ENCODE measurements around the gene IGFN1.
A peak's percentile ranks its signal among the peaks of the same experiment; 100 is the strongest.
"Not testable (repeated sequence)": the region's sequence is repeated elsewhere in the genome, so short reads cannot be mapped to it uniquely, and the experiment has no call there.

The IGFN1 gene

DNA sequence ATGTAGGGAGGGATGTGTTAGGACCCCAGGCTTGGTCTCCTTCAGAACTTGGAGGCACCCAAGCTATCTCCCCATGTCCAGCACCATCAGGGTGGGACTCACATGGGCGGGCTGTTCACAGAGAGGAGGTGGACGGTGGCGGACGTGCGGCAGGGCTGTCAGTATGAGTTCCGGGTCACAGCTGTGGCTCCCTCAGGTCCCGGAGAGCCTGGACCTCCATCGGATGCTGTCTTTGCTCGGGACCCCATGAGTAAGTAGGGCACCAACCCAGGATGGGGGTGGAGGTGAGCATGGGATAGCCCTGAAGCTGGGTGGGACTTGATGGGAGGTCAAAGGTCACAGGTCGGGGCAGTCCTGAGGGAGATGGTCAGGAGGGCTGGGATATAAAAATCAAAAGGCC is 27.8 kb downstream of the IGFN1 start:
- DNase-seq (ENCODE audit: low spot score): no peak

DNA sequence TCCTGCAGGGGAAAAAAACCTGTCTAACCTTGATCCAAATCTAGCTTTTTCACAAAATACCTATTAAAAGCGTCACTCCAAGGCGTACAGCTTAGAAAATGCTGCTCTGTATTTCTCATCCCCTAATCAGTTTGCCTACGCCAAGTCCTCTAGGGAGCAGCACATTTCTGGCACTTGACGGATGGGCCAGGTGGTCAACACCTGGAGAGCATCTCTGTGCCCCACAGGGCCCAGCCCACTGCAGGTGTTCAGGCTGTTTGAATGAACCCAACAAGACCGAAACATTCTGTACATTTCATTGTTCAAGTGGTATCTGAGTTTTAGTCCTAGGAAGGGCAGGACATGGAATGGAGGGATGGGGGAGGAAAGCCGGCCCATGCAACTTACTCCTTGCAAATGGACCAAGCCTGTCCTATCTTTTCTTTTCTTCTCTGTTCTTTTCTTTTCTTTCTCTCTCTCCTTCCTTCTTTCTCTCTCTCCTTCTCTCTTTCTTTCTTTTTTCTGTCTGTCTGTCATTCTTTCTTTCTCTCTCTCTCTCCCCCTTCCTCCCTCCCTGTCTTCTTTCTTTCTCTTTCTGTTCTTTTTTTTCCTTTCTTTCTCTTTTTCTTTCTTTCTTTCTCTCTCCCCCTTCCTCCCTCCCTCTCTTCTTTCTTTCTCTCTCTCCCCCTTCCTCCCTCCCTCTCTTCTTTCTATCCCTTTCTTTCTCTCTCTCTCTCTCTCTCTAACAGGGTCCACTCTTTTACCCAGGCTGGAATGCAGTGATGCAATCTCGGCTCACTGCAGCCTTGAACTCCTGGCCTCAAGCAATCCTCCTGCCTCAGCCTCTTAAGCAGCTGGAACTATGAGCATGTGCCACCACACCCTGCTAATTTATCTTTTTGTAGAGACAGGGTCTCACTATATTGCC is 29.1 kb downstream of the IGFN1 start:
- no peak for DNase-seq (ENCODE audit: low spot score)

- no peak for DNase-seq (ENCODE audit: low spot score)
Measured at GRCh38 chr1:201220388-201220715, 29.7 kb downstream of the IGFN1 start.

GRCh38 chr1:201221201-201221846 is 30.7 kb downstream of the IGFN1 start:
- DNase-seq (ENCODE audit: low spot score): no peak

GRCh38 chr1:201222125-201222524 is 31.5 kb downstream of the IGFN1 start:
- DNase-seq (ENCODE audit: low spot score): no peak

GRCh38 chr1:201223852-201224665 is 33.4 kb downstream of the IGFN1 start:
- no peak for DNase-seq (ENCODE audit: low spot score)

DNA sequence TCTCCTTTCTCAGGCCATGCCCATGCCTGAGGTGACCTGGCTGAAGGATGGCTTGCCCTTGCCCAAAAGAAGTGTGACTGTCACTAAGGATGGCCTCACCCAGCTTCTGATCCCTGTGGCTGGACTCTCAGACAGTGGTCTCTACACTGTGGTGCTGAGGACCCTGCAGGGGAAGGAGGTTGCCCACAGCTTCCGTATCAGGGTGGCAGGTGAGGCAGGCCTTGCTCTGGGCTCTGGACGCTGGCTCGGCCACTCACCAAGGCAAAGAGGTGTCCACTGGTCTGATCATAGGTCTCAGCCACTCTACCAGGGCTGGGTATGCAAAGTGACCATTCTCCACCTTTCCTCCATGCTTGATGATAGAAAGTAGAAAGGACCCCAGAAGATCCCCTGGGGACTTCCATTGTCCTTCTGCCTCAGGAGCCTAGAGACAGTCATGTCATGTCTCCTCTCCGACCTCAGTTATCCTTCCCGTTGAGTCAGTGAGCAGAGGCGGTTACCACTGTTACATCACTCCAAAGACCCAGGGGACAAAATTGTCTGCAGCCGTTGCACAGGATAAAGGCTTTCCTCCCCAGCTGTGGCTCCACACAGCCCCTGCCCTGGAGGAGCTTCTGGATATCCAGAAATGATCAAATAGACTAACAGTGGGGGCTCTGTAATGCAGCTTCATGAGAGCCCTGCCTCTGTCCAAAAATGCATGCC is 34.2 kb downstream of the IGFN1 start:
- DNase-seq (ENCODE audit: low spot score): no peak

DNA sequence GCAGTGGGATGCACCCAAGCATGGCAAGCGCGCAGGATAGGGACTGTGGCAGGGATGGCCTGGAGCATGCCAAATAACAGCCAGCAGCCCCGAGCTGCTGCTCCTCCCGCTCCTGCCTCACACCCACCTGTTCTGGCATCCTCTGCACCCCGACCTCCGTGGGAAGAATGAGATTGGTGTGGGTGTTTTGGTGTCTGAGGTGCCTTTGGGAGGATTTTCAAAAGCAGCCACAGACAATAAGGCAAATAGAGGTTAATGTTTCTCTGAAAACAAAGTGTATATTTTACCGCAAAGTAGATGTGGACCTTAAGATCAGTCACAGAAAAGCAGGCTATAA is 35.5 kb downstream of the IGFN1 start:
- no peak for DNase-seq (ENCODE audit: low spot score)

- no peak for DNase-seq (ENCODE audit: low spot score)
Measured at GRCh38 chr1:201226859-201227488, 36.4 kb downstream of the IGFN1 start.

DNA sequence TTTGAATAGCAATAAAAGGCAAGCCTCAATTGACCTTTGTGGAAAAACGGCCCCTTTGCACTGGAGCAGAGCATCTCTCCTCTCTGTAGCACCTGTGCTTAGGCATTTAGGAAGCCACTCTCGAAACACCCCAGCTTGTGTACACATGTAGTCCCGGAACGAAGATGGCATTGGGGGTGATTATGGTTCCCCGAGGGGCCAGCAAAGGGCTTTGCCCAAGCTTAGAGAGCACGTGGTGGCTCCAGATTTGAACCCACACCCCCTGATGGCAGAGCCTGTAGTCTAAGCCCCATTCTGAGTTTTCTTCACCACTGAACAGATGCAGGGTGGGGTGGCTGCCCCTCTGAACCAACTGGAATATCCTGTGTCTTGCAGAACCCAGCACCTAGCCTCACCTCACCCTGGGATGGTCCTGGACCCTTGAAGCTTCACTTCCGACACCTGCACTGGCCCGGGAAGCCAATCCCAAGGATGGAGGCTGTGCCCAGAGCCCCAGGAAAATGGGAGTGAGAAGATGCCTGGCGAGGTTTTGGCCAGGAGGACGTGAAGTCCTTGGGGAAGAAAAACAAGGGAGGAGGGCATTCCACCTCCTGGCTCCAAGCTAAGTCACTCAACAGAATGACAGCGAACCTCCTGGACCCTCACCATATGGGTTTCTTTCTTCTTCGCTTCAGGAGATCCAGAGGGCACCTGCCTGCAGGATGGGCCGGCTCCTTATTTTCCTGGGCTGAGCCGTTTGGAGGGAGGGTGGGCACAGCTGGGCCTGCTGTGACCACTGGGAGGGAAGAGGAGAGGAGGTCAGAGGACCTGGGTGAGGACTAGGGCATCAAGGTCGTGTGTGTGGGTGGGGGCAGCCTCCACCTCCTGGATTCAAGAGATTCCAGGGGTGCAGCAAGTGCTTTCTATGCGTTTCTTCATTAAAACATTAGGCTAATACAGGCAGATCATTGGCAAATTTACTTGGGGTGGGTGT is 37.7 kb downstream of the IGFN1 start:
- DNase-seq (ENCODE audit: low spot score): no peak

DNA sequence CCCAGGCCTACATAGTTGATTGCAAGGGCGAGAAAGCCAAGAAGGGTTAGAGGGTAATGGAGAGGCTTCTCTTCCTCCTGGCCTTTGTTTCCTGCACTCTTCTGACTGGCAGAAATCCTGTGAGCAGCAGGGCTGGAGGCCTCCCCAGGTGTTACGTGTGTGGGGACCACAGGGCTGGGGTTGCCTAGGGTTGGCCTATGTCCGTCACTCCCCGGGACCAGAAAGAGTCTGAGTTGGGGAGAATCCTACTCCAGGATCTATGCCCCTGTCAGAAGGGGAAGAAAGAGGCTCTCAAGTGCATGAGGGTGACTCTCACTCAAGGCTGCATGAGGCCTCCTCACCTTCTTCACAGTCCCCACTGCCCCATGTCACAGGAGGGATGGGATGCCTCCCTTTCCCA is 38.5 kb downstream of the IGFN1 start:
- no peak for DNase-seq (ENCODE audit: low spot score)

DNA sequence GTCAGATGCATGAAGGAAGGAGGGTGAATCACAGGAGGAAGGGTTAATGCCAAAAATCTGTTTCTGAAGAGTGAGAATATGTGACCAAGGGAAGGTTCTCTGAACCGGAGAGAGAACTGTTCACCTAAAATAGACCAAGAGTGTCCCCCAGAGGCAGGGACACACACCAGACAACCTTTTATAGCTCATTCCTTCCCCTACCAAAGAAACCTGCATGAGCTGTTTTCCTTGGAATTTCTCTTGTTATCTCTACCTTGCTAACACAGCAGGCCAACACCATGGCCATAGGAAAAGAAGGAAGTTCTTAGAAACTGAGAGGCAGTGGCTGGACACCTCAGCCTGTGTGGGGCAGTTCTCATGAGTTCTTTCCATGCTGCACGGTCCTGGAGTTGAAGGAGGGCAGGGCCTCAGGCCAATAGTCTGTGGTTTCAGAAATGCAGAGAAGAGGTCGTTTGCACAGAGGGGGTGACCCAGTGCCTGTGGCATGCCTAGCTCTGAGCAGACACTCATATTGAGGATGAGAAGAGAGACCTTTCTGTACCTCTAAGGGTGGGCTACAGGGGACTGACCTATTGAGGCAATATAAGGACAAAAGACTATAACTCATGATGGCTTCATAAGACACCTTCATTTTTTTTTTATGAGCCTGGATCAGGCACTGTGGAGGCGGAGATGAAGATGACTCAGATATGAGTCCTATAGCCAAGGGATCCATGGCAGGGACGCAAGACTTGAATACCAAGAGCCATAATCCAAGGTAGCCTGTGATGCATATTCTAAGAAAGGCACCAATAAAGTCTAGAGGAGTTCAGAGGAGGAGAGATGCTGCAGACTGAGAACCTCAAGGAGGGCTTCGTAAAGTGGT is 39.4 kb downstream of the IGFN1 start:
- DNase-seq (ENCODE audit: low spot score): peak; percentile 40

GRCh38 chr1:201230676-201231075 is 40.1 kb downstream of the IGFN1 start:
- DNase-seq (ENCODE audit: low spot score): no peak

- not testable (repeated sequence) for DNase-seq (ENCODE audit: low spot score)
Measured at GRCh38 chr1:201239646-201240045, 49.0 kb downstream of the IGFN1 start.

DNA sequence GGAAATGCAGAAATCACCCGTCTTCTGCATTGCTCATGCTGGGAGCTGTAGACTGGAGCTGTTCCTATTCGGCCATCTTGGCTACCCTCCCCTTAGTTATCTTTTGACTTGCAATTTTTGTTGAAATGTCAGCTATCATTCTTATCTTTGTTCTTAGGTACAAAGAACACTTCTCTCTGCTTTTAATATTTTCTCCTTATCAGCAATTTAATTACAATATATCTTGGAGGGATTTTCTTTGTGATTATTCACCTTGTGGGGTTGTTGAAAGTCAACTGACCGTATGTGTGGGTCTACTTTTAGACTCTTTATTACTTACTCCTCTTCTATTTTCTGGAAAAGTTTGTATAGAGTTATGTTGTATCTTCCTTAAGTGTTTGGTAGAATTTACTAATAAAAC is 49.5 kb downstream of the IGFN1 start:
- no peak for DNase-seq (ENCODE audit: low spot score)

- no peak for DNase-seq (ENCODE audit: low spot score)
Measured at GRCh38 chr1:201241736-201242135, 51.1 kb downstream of the IGFN1 start.

- DNase-seq (ENCODE audit: low spot score): no peak
Measured at GRCh38 chr1:201245082-201245481, 54.5 kb downstream of the IGFN1 start.

DNA sequence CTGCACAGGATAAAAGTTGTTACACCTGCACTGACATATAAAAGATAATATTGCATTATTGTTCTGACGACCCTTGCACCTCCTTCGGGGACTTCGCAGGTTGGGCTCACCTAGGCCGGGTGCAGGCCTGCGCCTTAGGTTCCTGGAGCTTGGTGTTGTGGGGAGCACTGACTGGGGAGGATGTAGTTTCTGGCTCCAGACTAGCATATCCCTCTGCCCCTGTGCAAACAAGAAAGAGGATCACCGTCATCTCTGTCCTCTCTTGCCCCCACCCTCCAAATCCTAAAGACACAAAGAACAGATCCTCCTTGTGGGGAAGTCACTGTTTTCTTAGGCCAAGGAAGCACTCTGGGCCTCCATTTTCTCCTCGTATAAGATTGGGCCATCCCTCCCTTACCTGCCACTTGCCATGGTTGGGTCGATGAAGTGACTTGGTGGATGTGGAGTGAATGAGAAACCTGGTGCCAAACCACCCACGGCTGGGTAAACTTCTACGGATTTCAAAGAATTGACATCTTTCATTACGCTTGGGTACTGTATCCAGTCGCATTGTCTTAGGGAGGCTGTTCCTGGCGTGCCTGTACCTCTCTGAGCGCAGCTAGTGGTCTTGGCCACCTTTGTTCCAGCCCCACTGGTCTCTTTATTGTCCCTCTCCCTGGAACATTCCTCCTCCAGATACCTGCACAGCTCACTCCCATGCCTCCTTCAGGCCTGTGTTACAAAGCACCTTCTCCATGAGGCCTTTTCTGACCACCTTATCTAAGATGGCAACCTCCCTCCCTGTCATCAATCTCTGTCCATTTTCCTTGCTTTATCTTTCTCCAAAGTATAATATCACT is 58.3 kb downstream of the IGFN1 start:
- DNase-seq (ENCODE audit: low spot score): no peak

Data from COLO829 (cell line).